Measurements from ENCODE around the gene ADAD1. TPM values are rescaled to one million over a fixed set of nuclear protein-coding genes. Genes with fewer than 3 reads are reported as not detected.

The ADAD1 gene
- total and polyA plus RNA-seq, 12 donors: not detected

- TF ChIP-seq CTCF (IDR thresholded peaks at IDR 0.05) (no peak), POLR2A (IDR thresholded peaks at IDR 0.05) (no peak)
Observed at GRCh38 chr4:122341886-122342285, 36.9 kb upstream of the ADAD1 start.

GRCh38 chr4:122346036-122346435, 32.8 kb upstream of the ADAD1 start:
- Histone ChIP-seq H3K27me3 (no peaks in the 10 kb centered on the region), H3K4me1 (replicated peaks in 1 of 2) (no peaks in the 10 kb centered on the region), H3K9me3 (replicated peaks in 1 of 3) (no peaks in the 10 kb centered on the region), H3K36me3 (replicated peaks in 1 of 2) (peaks cover 0 to 30% of the 10 kb centered on the region in 2 donors), H3K27ac (no peak overlapping the region), H3K4me3 (no peak overlapping the region)
- DNase-seq: no peak
- intact Hi-C loops (cut with DNase I): no loop called here
- TF ChIP-seq POLR2A (IDR thresholded peaks at IDR 0.05): no peak
- TF ChIP-seq CTCF (IDR thresholded peaks at IDR 0.05): no peak
- WGBS, 4 donors: 100% methylated on average over 1 of the region's 1 CpG

More at GRCh38 chr4:122341886-122342285, 36.9 kb upstream of the ADAD1 start:
- H3K36me3 ChIP-seq (replicated peaks in 1 of 2): peaks cover 0 to 12% of the 10 kb centered on the region in 2 donors
- no peaks in the 10 kb centered on the region for H3K4me1 ChIP-seq (replicated peaks in 1 of 2)
- intact Hi-C loops (cut with DNase I): no loop called here
- 97 to 100% (median 99%) methylated on average over 1 of the region's 1 CpG for WGBS, 4 donors
- no peaks in the 10 kb centered on the region for H3K27me3 ChIP-seq
- H3K27ac ChIP-seq: no peak overlapping the region
- no peak overlapping the region for H3K4me3 ChIP-seq
- no peak for DNase-seq
- H3K9me3 ChIP-seq (replicated peaks in 1 of 3): no peaks in the 10 kb centered on the region

GRCh38 chr4:122346503-122346902, 32.3 kb upstream of the ADAD1 start:
- WGBS, 4 donors: 83 to 91% (median 88%) methylated on average over 5 of the region's 5 CpGs
- H3K27ac ChIP-seq: no peak overlapping the region
- H3K9me3 ChIP-seq (replicated peaks in 1 of 3): no peaks in the 10 kb centered on the region
- intact Hi-C loops (cut with DNase I): no loop called here
- no peak for DNase-seq
- no peaks in the 10 kb centered on the region for H3K27me3 ChIP-seq
- TF ChIP-seq CTCF (IDR thresholded peaks at IDR 0.05) (no peak), POLR2A (IDR thresholded peaks at IDR 0.05) (no peak)
- H3K4me1 ChIP-seq (replicated peaks in 1 of 2): no peaks in the 10 kb centered on the region
- no peak overlapping the region for H3K4me3 ChIP-seq
- H3K36me3 ChIP-seq (replicated peaks in 1 of 2): peaks cover 0 to 34% of the 10 kb centered on the region in 2 donors

- intact Hi-C loops (cut with DNase I): no loop called here
- peaks cover 0 to 43% of the 10 kb centered on the region in 2 donors for H3K36me3 ChIP-seq (replicated peaks in 1 of 2)
- no peak overlapping the region for H3K27ac ChIP-seq
- TF ChIP-seq POLR2A (IDR thresholded peaks at IDR 0.05) (no peak), CTCF (IDR thresholded peaks at IDR 0.05) (no peak)
- DNase-seq: no peak
- H3K4me1 ChIP-seq (replicated peaks in 1 of 2): no peaks in the 10 kb centered on the region
- H3K4me3 ChIP-seq: no peak overlapping the region
- no peaks in the 10 kb centered on the region for H3K27me3 ChIP-seq
- no peaks in the 10 kb centered on the region for H3K9me3 ChIP-seq (replicated peaks in 1 of 3)
Observed at GRCh38 chr4:122356317-122356808, 22.4 kb upstream of the ADAD1 start.

All from adrenal gland (tissue), 12 donors.